Lower leg skin (tissue), 4 donors: ENCODE measurements around the gene RPL6. TPM values are rescaled to one million over a fixed set of nuclear protein-coding genes. Genes with fewer than 3 reads are reported as not detected.
"Not testable (repeated sequence)": the region's sequence is repeated elsewhere in the genome, so short reads cannot be mapped to it uniquely, and the experiment has no call there.

Experiments used
- DNase-seq, 2 donors: peaks; one replicate each; pipeline ENCODE4 v3.0.0-alpha.2; 2019; ENCODE audit warnings: low spot score in 2 of 2
- H3K4me3 ChIP-seq: fragments of 200-600 bp; sonication (generic); 2 replicates; pipeline ENCODE4 v1.5.1; 2017; ENCODE audit warnings: mild to moderate bottlenecking, low read depth; ENCODE audit not compliant: poor library complexity, severe bottlenecking
- POLR2A ChIP-seq, 2 donors: fragments of 450-650 bp; IDR thresholded peaks; one replicate each; pipeline ENCODE4 v1.6.1; 2016 to 2017; ENCODE audit warnings: antibody characterized with exemption in 2 of 2, mild to moderate bottlenecking in 1 of 2, moderate library complexity in 1 of 2
- WGBS, 2 donors: methylation state at CpG; one replicate each; pipeline ENCODE4 v1.1.5; 2018; 5-methylcytosine and 5-hydroxymethylcytosine counted together
- intact Hi-C: fragments of 100-400 bp; cut with DNase I; formaldehyde crosslinking; loops from one replicate; pipeline ENCODE4 v1.15.0; 2023; ENCODE audit warnings: low total_unique reads
- total RNA-seq, 4 donors: library from RNA; depleted of rRNA; stranded (reverse); fragments of >200 nt; gene quantifications; one replicate each; pipeline ENCODE4 v1.1.0, GENCODE V29; 2016
- TF ChIP-seq, protein P1 (sequence below), 3 donors: fragments of 450-650 bp; IDR thresholded peaks; one replicate each; pipeline ENCODE4 v1.5.1; 2016; ENCODE audit warnings: antibody characterized with exemption in 3 of 3, mild to moderate bottlenecking in 3 of 3, moderate library complexity in 2 of 3

Gene RPL6
- total RNA-seq, 4 donors from 2014 or later, result 1,306 to 1,912 (median 1,660) TPM

DNA sequence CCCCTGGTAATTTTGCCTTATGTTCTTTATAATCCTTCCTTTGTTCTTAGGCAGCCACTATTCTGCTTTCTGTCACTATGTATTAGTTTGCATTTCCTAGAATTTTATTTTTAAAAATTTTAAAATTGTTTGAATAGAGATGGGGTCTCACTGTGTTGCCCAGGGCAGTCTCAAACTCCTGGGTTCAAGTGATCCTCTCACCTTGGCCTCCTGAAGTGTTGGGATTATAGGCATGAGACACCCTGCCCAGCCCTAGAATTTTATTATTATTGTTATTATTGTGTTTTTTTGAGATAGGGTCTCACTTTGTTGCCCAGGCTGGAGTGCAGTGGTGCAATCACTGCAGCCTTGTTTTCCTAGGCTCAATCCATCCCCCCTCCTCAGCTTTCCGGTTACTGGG, 12.0 kb upstream of the RPL6 start:
- no peak for DNase-seq
- intact Hi-C loops, result no loop called here
- H3K4me3 ChIP-seq, result no peak overlapping the region
- TF ChIP-seq, protein P1, sequence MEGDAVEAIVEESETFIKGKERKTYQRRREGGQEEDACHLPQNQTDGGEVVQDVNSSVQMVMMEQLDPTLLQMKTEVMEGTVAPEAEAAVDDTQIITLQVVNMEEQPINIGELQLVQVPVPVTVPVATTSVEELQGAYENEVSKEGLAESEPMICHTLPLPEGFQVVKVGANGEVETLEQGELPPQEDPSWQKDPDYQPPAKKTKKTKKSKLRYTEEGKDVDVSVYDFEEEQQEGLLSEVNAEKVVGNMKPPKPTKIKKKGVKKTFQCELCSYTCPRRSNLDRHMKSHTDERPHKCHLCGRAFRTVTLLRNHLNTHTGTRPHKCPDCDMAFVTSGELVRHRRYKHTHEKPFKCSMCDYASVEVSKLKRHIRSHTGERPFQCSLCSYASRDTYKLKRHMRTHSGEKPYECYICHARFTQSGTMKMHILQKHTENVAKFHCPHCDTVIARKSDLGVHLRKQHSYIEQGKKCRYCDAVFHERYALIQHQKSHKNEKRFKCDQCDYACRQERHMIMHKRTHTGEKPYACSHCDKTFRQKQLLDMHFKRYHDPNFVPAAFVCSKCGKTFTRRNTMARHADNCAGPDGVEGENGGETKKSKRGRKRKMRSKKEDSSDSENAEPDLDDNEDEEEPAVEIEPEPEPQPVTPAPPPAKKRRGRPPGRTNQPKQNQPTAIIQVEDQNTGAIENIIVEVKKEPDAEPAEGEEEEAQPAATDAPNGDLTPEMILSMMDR (IDR thresholded peaks at IDR 0.05), result no peak
- no peak for TF ChIP-seq POLR2A (IDR thresholded peaks at IDR 0.05)
- WGBS, 2 donors, result 96% methylated on average over 1 of the region's 1 CpG

DNA sequence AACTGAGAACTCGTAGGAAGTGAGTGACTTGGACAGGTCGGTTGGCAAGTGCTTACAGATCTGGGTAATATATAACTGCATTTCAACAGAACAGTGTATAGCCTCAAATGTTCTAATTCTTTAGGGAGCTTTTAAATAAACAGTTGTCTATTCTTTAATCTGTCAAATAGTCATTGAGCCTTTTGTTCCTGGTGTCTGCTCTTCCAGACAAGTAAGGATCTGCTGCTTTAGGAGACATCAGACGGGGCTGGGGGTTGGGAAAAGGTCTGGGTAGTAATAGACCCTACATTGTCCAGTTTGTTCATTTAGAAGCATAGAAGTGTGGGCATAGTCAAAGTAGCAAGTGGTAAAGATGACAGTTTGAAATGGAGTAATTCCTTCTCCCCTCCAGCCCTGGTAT, 11.3 kb upstream of the RPL6 start:
- TF ChIP-seq, protein P1 (IDR thresholded peaks at IDR 0.05), result no peak
- TF ChIP-seq POLR2A (IDR thresholded peaks at IDR 0.05), result no peak
- no peak overlapping the region for H3K4me3 ChIP-seq
- intact Hi-C loops, result no loop called here
- 74 to 81% methylated on average over 3 of the region's 3 CpGs for WGBS, 2 donors
- DNase-seq, result no peak

DNA sequence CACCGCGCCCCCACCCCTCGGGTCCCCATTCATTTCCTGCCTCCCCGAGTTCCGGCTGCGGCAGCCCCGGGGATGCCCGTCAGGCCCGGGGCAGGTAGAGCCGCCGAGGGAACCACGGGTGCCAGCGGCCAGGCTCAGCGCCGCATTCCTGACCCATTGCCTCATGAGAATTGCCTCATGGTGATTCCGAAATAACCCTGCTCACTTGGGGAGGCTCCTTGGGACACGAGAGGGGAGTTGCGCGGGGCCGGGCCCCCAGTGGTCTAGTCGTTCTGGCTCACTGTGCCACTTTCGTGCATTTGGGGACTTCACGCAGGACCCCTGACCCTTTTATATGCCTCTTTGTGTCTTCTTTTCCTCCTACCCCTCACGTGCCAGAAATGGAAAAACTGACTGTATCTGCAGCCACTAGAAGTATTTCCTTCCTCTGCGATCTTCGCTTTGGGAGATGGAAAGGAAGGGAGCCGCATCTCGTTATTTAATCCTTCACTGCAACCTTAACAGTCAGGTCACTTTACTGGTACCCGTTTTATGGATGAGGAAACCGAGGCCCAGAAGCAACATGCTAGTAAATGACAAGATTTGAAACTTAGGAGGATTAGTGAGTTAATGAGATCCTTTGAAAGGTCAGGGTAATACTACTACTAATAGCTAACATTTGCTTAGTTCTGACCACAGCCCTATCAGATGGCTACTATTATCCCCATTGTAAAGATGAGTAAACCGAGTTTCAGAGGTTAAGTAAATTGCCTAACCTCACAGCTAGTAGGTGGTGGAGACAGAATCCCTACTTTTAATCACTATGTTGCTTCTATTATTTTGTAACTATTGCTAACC, 10.1 kb upstream of the RPL6 start:
- peak; percentile 66 to 94 for DNase-seq
- peak overlapping the region; percentile 76 for H3K4me3 ChIP-seq
- intact Hi-C loops, result no loop called here
- TF ChIP-seq, protein P1 (IDR thresholded peaks at IDR 0.05), result no peak
- TF ChIP-seq POLR2A (IDR thresholded peaks at IDR 0.05), result no peak
- 4% methylated on average over 29 to 31 of the region's 31 CpGs for WGBS, 2 donors

DNA sequence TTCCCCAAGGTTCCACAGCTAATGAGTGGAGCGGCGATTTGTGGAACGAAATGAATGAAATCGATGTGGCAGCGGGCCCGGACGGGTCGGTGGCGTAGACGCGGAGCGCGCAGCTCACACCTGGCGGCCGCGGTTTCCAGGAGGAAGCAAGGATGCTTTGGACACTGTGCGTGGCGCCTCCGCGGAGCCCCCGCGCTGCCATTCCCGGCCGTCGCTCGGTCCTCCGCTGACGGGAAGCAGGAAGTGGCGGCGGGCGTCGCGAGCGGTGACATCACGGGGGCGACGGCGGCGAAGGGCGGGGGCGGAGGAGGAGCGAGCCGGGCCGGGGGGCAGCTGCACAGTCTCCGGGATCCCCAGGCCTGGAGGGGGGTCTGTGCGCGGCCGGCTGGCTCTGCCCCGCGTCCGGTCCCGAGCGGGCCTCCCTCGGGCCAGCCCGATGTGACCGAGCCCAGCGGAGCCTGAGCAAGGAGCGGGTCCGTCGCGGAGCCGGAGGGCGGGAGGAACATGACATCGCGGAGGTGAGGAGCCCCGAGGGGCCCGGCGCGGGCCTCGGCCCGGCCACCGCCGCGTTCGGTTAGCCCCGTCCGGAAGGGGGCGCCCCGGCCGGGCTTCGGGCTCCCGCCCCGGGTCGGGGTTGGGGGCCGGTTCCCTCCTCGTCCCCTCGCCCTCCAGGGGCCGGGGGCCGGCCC, 9.3 kb upstream of the RPL6 start, which contains the start of gene PTPN11:
TSS of gene PTPN11 (plus strand) at position 340 of the 689 bp plus-strand sequence. CDS start at position 505, 165 bp downstream.
- TF ChIP-seq, protein P1 (IDR thresholded peaks at IDR 0.05), result no peak
- peak in 1 of 2 donors; percentile 81 for TF ChIP-seq POLR2A (IDR thresholded peaks at IDR 0.05)
- 0% methylated on average over 20 to 43 of the region's 89 CpGs for WGBS, 2 donors
- intact Hi-C loops, result no loop called here
- peak within 1 kb of the TSS; percentile 76 for H3K4me3 ChIP-seq
- DNase-seq, result peak; percentile 80 to 98

GRCh38 chr12:112418273-112418607, 8.8 kb upstream of the RPL6 start:
- WGBS, 2 donors, result 0% methylated on average over 18 of the region's 18 CpGs
- intact Hi-C loops, result no loop called here
- peak overlapping the region; percentile 76 for H3K4me3 ChIP-seq
- no peak for DNase-seq
- TF ChIP-seq, protein P1 (IDR thresholded peaks at IDR 0.05), result no peak
- TF ChIP-seq POLR2A (IDR thresholded peaks at IDR 0.05), result no peak

DNA sequence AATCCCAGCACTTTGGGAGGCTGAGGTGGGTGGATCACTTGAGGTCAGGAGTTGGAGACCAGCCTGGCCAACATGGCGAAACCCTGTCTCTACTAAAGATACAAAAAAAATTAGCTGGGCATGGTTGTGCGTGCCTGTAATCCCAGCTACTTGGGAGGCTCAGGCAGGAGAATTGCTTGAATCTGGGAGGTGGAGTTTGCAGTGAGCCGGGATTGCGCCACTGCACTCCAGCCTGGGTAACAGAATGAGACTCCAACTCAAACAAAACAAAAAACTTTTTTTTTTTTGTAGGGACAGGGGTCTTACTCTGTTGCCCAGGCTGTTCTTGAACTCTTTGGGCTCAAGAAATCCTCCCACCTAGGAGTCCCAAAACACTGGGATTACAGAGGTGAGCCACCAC, 6.1 kb upstream of the RPL6 start:
- intact Hi-C loops, H3K4me3 ChIP-seq, DNase-seq: not testable (repeated sequence)
- WGBS, 2 donors, result 92 to 93% methylated on average over 4 of the region's 4 CpGs
